ENCODE measurements around the gene BMP7.

- TF ChIP-seq ZNF8 (CRISPR knock-in tag; IDR thresholded peaks at IDR 0.05) = no peak
- TF ChIP-seq, protein P1, sequence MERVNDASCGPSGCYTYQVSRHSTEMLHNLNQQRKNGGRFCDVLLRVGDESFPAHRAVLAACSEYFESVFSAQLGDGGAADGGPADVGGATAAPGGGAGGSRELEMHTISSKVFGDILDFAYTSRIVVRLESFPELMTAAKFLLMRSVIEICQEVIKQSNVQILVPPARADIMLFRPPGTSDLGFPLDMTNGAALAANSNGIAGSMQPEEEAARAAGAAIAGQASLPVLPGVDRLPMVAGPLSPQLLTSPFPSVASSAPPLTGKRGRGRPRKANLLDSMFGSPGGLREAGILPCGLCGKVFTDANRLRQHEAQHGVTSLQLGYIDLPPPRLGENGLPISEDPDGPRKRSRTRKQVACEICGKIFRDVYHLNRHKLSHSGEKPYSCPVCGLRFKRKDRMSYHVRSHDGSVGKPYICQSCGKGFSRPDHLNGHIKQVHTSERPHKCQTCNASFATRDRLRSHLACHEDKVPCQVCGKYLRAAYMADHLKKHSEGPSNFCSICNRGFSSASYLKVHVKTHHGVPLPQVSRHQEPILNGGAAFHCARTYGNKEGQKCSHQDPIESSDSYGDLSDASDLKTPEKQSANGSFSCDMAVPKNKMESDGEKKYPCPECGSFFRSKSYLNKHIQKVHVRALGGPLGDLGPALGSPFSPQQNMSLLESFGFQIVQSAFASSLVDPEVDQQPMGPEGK (CRISPR knock-in tag; IDR thresholded peaks at IDR 0.05; ENCODE audit: borderline replicate concordance) = no peak
Observed at GRCh38 chr20:57312138-57312537, 45.7 kb upstream of the BMP7 start.
